MM.1S (cell line): ENCODE results near the gene CALD1.

ENCODE experiments used
- DNase-seq: peaks from one replicate; pipeline ENCODE4 v3.0.0-alpha.2; 2015
- H2AFZ ChIP-seq: fragments of 300-600 bp; sonication (generic); 2 replicates; pipeline ENCODE4 v1.6.0; 2016; ENCODE audit warnings: antibody characterized with exemption, low read length
- H3F3A ChIP-seq: fragments of 300-600 bp; sonication (generic); 2 replicates; pipeline ENCODE4 v1.6.1; 2016; ENCODE audit warnings: mild to moderate bottlenecking, antibody characterized with exemption, low read length, moderate library complexity, mixed read lengths; ENCODE audit not compliant: insufficient read depth
- H3K27ac ChIP-seq: fragments of 300-600 bp; sonication (generic); 2 replicates; pipeline ENCODE4 v1.5.1; 2016; ENCODE audit warnings: mild to moderate bottlenecking, low read length
- H3K27me3 ChIP-seq: fragments of 300-600 bp; sonication (generic); replicated peaks from 2 replicates; pipeline ENCODE4 v1.6.0; 2016; ENCODE audit warnings: low read length; ENCODE audit not compliant: insufficient read depth
- H3K36me3 ChIP-seq: fragments of 300-600 bp; sonication (generic); replicated peaks from 2 replicates; pipeline ENCODE4 v1.6.1; 2016; ENCODE audit warnings: mild to moderate bottlenecking, low read length, mixed read lengths; ENCODE audit not compliant: insufficient read depth
- H3K4me1 ChIP-seq: fragments of 300-600 bp; sonication (generic); 2 replicates; pipeline ENCODE4 v1.6.1; 2016; ENCODE audit warnings: low read length, mixed read lengths
- H3K4me2 ChIP-seq: fragments of 300-600 bp; sonication (generic); 2 replicates; pipeline ENCODE4 v1.6.0; 2016; ENCODE audit warnings: low read depth, low read length
- H3K4me3 ChIP-seq: fragments of 300-600 bp; sonication (generic); 2 replicates; pipeline ENCODE4 v1.5.1; 2016; ENCODE audit warnings: low read length, mixed read lengths
- H3K79me2 ChIP-seq: fragments of 300-600 bp; sonication (generic); 2 replicates; pipeline ENCODE4 v1.6.1; 2016; ENCODE audit warnings: mixed run types, low read length, mixed read lengths
- H3K9ac ChIP-seq: fragments of 300-600 bp; sonication (generic); 2 replicates; pipeline ENCODE4 v1.6.1; 2016; ENCODE audit warnings: low read length, mixed read lengths
- H3K9me2 ChIP-seq: fragments of 300-600 bp; sonication (generic); replicated peaks from 2 replicates; pipeline ENCODE4 v1.6.1; 2016; ENCODE audit warnings: mild to moderate bottlenecking, low read length, mixed read lengths; ENCODE audit not compliant: insufficient read depth
- H3K9me3 ChIP-seq: fragments of 300-600 bp; sonication (generic); replicated peaks from 2 replicates; pipeline ENCODE4 v1.6.1; 2016; ENCODE audit warnings: mild to moderate bottlenecking, low read length, mixed read lengths; ENCODE audit not compliant: insufficient read depth
- H4K20me1 ChIP-seq: fragments of 300-600 bp; sonication (generic); 2 replicates; pipeline ENCODE4 v1.6.1; 2016; ENCODE audit warnings: mild to moderate bottlenecking, low read length, moderate library complexity, mixed read lengths; ENCODE audit not compliant: insufficient read depth
- CTCF ChIP-seq: fragments of 300-600 bp; sonication (generic); IDR thresholded peaks from 2 replicates; pipeline ENCODE4 v1.5.1; 2016; ENCODE audit warnings: antibody characterized with exemption, low read length, mixed read lengths
- EZH2 ChIP-seq: fragments of 300-600 bp; sonication (generic); optimal IDR thresholded peaks from 2 replicates; pipeline ENCODE3; 2017; ENCODE audit warnings: low read depth, mild to moderate bottlenecking, antibody characterized with exemption, low read length, mixed read lengths
- EZH2phosphoT487 ChIP-seq: fragments of 300-600 bp; sonication (generic); IDR thresholded peaks from 2 replicates; pipeline ENCODE4 v1.6.1; 2018; ENCODE audit warnings: antibody characterized with exemption, low read length

The CALD1 gene

DNA sequence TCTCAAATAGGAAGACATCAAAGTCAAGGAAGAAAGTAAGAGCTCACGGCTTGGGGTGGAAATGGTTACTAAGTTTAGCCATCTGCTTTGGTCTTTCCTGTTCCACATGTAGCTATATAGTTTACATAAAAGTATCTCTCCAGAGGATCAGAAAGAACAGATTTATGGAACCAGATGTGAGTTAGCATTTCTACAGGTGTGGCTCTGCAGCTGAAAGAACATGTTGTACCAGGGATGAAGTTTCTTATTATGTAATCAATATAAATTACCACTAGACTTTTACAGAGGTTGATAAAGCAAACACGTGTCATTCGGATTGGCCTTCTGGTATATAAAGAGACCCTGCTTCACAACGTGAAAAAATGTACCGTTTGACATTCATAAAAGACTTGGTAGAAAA, 19.9 kb downstream of the CALD1 start:
- H2AFZ ChIP-seq = no peak overlapping the region
- H3K9me3 ChIP-seq = no peaks in the 10 kb centered on the region
- H3K9ac ChIP-seq = no peak overlapping the region
- no peak for TF ChIP-seq EZH2phosphoT487
- TF ChIP-seq CTCF = no peak
- no peak for TF ChIP-seq EZH2
- H3K4me2 ChIP-seq = no peak overlapping the region
- no peaks in the 10 kb centered on the region for H3K36me3 ChIP-seq
- H4K20me1 ChIP-seq = no peaks in the 10 kb centered on the region
- no peaks in the 10 kb centered on the region for H3K79me2 ChIP-seq
- H3K4me1 ChIP-seq = no peaks in the 10 kb centered on the region
- no peaks in the 10 kb centered on the region for H3K9me2 ChIP-seq
- no peak for DNase-seq
- H3K27me3 ChIP-seq = no peaks in the 10 kb centered on the region
- H3K4me3 ChIP-seq = no peak overlapping the region
- no peaks in the 10 kb centered on the region for H3F3A ChIP-seq
- H3K27ac ChIP-seq = no peak overlapping the region

DNA sequence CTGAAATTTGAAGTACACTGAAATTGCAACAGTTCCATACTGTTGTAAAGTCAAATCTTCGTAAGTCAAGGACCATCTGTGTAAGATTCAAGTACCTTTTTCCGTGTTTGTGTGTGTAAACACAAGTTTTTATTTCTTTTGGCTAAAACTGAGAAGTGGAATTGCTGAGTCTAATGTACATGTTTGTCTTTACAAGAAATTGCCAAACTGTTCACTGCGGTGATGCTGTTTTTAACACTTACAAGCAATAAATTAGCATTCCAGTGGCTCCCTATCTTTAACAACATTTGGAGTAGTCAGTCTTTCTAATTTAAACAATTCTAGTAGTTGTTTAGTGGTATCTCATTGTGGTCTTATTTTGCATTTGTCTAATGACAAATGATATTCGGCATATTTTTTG, 23.3 kb downstream of the CALD1 start:
- no peak for DNase-seq
- Histone ChIP-seq H4K20me1 (no peaks in the 10 kb centered on the region), H3K9ac (no peak overlapping the region), H3K9me2 (no peaks in the 10 kb centered on the region), H3K79me2 (no peaks in the 10 kb centered on the region), H3K27me3 (no peaks in the 10 kb centered on the region), H3K4me2 (no peak overlapping the region), H2AFZ (no peak overlapping the region), H3K36me3 (no peaks in the 10 kb centered on the region), H3F3A (no peaks in the 10 kb centered on the region), H3K9me3 (no peaks in the 10 kb centered on the region), H3K27ac (no peak overlapping the region), H3K4me1 (no peaks in the 10 kb centered on the region), H3K4me3 (no peak overlapping the region)
- TF ChIP-seq EZH2 (no peak), CTCF (no peak), EZH2phosphoT487 (no peak)

DNA sequence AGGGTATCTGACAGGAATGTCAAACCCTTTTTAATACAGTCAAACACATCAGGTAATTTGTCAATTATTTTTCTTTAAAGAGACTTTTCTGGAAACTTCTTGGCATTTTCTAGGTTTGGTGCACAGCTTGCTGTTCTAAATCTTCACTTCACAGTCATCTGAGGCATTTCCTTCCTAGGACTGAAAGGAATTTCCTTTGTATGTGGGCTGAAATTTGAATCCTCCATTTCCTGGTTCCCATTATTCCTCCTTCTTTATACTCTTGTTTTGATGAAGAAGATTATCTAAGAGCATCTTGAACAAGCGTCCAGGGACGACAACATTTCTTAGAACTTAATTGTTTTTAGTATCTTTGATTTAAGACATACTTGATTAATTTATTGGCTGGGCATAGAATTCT, 24.9 kb downstream of the CALD1 start:
- TF ChIP-seq CTCF (no peak), EZH2 (no peak), EZH2phosphoT487 (no peak)
- no peak overlapping the region for H3K9ac ChIP-seq

More for the DNA sequence above, 24.9 kb downstream of the CALD1 start:
- Histone ChIP-seq H4K20me1 (no peaks in the 10 kb centered on the region), H3K9me2 (no peaks in the 10 kb centered on the region), H3K4me3 (no peak overlapping the region), H3K27me3 (no peaks in the 10 kb centered on the region), H3K4me2 (no peak overlapping the region), H3K36me3 (no peaks in the 10 kb centered on the region), H3K4me1 (no peaks in the 10 kb centered on the region), H2AFZ (no peak overlapping the region), H3K27ac (no peak overlapping the region), H3F3A (no peaks in the 10 kb centered on the region), H3K79me2 (no peaks in the 10 kb centered on the region), H3K9me3 (no peaks in the 10 kb centered on the region)
- no peak for DNase-seq
